Stimulated activated naive CD4-positive, alpha-beta T cell treated with Interleukin-2 at 50 U/mL for 16 hours (primary cell): Measurements from ENCODE around the gene PRR12.

Experiments
- DNase-seq: peaks from one replicate; lab custom pipeline; 2025; lab: John Stamatoyannopoulos, UW

The PRR12 gene

GRCh38 chr19:49645592-49645991, 54.6 kb downstream of the PRR12 start:
- DNase-seq = no peak

- no peak for DNase-seq
Observed at GRCh38 chr19:49645995-49646394, 55.0 kb downstream of the PRR12 start.

- no peak for DNase-seq
Observed at GRCh38 chr19:49646586-49646985, 55.6 kb downstream of the PRR12 start.

- no peak for DNase-seq
Observed at GRCh38 chr19:49651029-49651819, 60.2 kb downstream of the PRR12 start.

- no peak for DNase-seq
Observed at GRCh38 chr19:49651820-49652550, 61.0 kb downstream of the PRR12 start.

- no peak for DNase-seq
Observed at GRCh38 chr19:49652551-49653465, 61.8 kb downstream of the PRR12 start.

- no peak for DNase-seq
Observed at GRCh38 chr19:49653466-49653806, 62.5 kb downstream of the PRR12 start.

- DNase-seq = no peak
Observed at GRCh38 chr19:49654581-49654980, 63.6 kb downstream of the PRR12 start.

GRCh38 chr19:49655570-49656455, 64.8 kb downstream of the PRR12 start:
- no peak for DNase-seq

GRCh38 chr19:49656456-49657109, 65.6 kb downstream of the PRR12 start:
- DNase-seq = no peak

GRCh38 chr19:49657493-49658138, 66.6 kb downstream of the PRR12 start:
- no peak for DNase-seq

- DNase-seq = no peak
Observed at GRCh38 chr19:49658139-49658517, 67.1 kb downstream of the PRR12 start.

GRCh38 chr19:49658566-49659442, 67.8 kb downstream of the PRR12 start:
- no peak for DNase-seq

GRCh38 chr19:49660338-49660961, 69.5 kb downstream of the PRR12 start:
- no peak for DNase-seq

GRCh38 chr19:49662011-49662410, 71.0 kb downstream of the PRR12 start:
- no peak for DNase-seq

GRCh38 chr19:49663224-49663623, 72.2 kb downstream of the PRR12 start:
- DNase-seq = no peak

GRCh38 chr19:49664171-49665035, 73.4 kb downstream of the PRR12 start:
- peak; percentile 87 for DNase-seq

- DNase-seq = no peak
Observed at GRCh38 chr19:49665036-49665350, 74.0 kb downstream of the PRR12 start.
